Stimulated activated naive CD8-positive, alpha-beta T cell treated with anti-CD3 and anti-CD28 coated beads, Interleukin-15, Interleukin-2, amounts not matched to agents 100 U/mL and 50 U/mL, for 24 hours (primary cell): ENCODE results near the gene MUC2.
"Not testable (repeated sequence)": the region's sequence is repeated elsewhere in the genome, so short reads cannot be mapped to it uniquely, and the experiment has no call there.

Experiments
- ATAC-seq: fragments of 150-1000 bp; cut with Tn5 transposase; one replicate; pipeline ENCODE4 v1.10.0; 2021
- DNase-seq: peaks from one replicate; pipeline ENCODE4 v3.0.0; 2021

MUC2 gene

DNA sequence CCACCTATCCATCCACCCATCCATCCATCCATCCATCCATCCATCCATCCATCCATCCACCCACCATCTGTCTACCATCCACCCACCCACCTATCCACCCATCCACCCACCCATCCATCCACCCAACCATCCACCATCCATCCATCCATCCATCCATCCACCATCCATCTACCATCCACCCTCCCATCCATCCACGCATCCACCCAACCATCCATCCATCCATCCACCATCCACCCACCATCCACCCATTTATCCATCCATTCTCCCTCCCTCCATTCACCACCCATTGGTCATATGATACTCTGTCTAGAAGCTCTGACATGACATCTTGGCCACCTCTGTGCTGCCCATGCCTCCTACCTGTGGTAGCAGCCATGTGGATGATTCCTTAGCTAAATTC lies 31.7 kb downstream of the MUC2 start:
- DNase-seq, result no peak

DNA sequence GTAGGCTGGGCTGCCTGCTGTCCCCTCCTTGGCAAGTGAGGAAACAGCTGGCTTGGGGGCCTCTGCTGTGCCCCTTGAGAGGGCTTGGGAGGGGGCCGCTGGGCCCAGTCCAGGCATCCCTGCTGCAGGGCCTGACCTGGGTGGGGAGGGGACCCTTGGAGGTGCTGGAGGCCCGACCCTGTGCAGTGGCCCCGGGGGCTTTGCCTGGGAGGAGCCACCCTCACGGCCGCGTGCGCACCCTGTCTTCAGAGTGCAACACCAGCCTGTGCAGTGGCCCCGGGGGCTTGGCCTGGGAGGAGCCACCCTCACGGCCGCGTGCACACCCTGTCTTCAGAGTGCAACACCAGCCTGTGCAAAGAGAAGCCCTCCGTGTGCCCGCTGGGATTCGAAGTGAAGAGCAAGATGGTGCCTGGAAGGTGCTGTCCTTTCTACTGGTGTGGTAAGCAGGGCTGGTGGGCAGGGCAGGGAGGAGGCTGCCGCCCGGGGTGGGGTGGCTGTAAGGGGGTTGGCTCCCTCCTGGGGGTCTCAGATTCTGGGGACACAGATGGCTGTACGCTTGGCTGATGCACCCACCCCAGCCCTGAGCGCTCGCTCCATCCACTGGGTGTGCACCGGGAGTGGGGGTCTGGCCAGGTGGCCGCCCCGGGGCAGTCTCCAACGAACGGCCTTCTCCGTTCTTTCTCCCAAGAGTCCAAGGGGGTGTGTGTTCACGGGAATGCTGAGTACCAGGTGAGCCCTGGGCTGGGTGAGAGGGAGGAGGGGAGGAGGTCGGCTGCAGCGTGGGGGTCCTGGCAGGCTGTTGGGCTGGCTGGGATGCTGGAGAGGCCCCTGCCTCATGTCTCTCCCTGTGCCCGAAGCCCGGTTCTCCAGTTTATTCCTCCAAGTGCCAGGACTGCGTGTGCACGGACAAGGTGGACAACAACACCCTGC lies 32.9 kb downstream of the MUC2 start:
- ATAC-seq, result no peak
- DNase-seq, result no peak

More for the DNA sequence above, 31.7 kb downstream of the MUC2 start:
- ATAC-seq, result no peak

GRCh38 chr11:1108246-1108900 lies 33.7 kb downstream of the MUC2 start:
- DNase-seq, result no peak
- ATAC-seq, result no peak

DNA sequence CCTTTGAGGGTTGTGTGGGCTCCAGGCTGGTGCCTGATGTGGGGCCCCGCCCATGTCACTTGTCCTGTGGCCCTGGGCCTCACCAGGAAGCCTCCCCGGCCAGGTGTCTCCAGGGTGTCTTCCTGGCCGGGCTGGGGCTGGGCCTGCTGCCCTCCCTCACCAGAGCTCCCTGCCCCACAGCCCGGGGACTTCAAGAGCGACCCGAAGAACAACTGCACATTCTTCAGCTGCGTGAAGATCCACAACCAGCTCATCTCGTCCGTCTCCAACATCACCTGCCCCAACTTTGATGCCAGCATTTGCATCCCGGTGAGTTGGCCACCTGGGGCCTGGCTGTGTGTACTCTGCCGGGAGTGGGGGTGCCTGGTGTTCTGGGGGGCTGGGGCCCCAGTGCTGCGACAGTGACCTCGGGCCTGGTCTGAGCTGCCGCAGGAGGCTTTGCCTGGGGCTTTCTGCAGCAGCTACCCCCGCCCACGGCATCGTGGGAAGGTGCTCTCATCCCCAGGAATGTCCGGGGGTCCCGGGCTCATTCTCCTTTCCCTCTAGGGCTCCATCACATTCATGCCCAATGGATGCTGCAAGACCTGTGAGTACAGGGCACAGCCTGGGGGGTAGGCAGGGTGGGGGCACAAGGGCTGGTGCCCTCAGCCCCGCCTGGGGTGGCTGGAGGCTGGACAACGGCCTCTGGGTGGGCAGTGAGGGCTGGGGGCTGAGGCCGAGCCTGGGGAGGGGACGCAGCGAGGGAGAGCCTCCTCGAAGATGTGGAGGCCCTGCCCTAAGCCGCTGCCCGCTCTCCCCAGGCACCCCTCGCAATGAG lies 34.6 kb downstream of the MUC2 start:
- DNase-seq, result no peak
- ATAC-seq, result no peak

DNA sequence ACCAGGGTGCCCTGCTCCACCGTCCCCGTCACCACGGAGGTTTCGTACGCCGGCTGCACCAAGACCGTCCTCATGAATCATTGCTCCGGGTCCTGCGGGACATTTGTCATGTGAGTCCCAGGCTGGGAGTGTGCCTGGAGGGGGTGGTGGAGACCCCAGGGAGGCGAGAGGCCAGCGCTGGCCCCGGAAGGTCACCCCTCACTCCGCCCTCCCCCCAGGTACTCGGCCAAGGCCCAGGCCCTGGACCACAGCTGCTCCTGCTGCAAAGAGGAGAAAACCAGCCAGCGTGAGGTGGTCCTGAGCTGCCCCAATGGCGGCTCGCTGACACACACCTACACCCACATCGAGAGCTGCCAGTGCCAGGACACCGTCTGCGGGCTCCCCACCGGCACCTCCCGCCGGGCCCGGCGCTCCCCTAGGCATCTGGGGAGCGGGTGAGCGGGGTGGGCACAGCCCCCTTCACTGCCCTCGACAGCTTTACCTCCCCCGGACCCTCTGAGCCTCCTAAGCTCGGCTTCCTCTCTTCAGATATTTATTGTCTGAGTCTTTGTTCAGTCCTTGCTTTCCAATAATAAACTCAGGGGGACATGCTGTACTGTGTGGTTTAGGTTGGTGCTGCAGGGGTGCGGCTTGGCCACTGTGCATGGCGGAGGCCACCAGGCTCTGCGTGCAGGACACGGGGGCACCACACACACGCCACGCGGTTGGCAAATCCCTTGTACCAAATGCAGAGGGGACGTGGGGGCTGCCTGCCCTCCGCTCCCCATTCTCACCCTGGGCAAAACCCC lies 35.4 kb downstream of the MUC2 start:
- no peak for DNase-seq
- ATAC-seq, result no peak

GRCh38 chr11:1111545-1112212 lies 37.0 kb downstream of the MUC2 start:
- DNase-seq (no peak), ATAC-seq (no peak)

DNA sequence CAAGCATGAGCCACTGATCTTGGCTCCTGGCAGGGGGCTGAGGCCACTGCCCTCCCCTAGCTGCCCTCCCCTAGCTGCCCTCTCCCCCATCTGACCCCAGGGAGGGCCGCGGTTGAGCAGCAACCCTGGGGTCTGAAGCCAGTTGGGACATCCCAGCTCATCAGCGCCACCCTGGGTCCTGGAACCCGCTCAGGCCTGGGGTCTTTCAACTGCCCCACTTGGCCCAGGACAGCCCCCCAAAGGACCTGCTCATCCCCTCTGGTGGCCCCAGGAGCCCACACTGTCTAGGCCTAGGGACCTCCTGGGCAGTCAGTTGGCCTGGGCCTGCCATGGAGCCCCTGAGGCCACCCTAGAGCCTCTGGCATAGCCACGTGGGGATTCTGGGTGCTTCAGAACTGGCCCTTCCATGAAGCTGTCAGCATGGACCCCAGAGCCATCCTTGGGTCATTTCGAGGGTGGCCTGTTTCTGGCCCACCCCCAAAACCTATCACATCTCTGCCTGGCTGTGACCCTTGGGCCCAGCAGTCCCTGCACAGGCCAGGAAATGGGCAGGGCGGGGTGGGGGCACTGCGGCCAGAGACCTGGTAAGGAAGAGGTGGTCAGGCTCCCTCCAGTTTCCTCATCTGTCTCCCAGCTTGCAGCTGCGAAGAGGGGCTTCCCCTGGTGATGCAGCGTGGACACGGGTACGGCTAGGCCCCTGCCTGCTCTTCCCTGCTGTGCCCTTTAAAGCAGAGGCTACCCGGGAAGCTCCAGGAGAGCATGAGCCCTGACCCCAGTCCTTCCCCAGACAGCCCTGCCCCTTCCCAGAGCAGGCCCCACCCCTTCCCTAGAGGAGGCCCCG lies 37.9 kb downstream of the MUC2 start:
- no peak for DNase-seq

DNA sequence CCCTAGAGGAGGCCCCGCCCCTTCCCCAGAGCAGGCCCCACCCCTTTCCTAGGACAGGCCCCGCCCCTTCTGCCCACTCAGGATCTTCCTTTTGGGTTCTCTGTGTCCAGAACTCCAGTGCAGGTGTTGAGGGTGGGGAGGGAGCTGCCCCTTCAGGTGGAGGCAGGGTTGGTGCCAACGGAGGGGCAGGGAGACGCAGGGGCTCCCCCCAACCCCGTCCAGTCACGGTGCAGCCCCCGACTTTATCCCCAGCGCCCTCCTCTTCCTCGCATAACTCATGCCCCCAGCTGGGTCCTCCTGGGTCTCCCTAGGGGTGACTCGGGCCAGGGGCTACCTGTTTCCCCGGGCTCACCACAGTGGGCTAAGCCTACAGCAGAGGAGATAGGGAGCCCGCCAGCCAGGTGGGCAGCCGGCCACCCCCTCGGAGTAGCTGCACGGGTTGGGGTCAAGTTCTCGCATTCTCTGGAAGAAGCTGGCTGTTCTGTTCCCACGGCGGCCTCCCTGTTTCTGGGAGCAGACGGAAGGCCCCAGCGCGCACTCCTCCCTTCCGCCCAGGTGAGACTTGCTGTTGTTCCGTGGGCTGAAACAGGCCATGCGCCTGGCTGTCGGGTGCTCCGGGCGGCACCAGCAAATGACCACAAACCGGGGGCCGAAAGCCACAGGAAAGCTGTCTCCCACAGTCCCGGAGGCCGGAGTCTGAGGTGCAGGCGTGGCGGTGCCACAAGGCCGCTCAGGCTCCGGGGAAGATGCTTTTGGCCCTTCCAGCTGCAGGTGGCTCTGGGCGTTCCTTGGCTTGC lies 38.9 kb downstream of the MUC2 start:
- no peak for ATAC-seq
- no peak for DNase-seq

More for the DNA sequence above, 37.9 kb downstream of the MUC2 start:
- ATAC-seq, result no peak

DNA sequence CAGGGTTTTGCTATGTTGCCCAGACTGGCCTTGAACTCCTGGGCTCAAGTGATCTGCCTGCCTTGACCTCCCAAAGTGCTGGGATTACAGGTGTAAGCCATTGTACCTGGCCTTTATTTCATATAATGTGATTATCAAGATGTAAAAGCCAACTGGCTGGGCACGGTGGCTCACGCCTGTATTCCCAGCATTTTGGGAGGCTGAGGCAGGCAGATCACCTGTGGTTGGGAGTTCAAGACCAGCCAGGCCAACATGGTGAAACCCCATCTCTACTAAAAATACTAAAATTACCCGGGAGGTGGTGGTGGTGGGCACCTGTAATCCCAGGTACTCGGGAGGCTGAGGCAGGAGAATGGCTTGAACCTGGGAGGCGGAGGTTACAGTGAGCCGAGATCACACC lies 40.6 kb downstream of the MUC2 start:
- ATAC-seq, DNase-seq: not testable (repeated sequence)

GRCh38 chr11:1116104-1116503 lies 41.4 kb downstream of the MUC2 start:
- ATAC-seq (no peak), DNase-seq (no peak)

GRCh38 chr11:1116666-1117390 lies 42.2 kb downstream of the MUC2 start:
- ATAC-seq, result no peak
- no peak for DNase-seq

DNA sequence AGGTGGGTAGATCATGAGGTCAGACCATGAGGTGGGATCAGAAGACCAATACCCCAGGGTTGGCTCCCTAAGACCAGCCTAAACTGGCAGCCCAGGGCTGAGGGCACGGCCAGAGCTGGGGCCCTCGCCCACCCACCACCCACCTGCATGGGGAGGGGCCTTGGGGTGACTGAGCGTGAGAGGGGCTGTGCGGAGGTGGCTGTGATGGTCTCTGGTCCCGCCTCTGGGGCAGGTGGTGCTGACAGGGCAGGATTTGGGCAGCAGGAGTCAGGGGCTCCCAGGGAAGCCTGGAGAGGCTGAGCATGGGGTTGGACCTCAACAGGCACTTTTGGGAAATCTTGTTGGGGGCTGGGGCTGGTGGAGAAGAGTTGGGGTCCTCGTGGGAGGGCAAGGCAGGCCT lies 43.3 kb downstream of the MUC2 start:
- DNase-seq (no peak), ATAC-seq (no peak)

DNA sequence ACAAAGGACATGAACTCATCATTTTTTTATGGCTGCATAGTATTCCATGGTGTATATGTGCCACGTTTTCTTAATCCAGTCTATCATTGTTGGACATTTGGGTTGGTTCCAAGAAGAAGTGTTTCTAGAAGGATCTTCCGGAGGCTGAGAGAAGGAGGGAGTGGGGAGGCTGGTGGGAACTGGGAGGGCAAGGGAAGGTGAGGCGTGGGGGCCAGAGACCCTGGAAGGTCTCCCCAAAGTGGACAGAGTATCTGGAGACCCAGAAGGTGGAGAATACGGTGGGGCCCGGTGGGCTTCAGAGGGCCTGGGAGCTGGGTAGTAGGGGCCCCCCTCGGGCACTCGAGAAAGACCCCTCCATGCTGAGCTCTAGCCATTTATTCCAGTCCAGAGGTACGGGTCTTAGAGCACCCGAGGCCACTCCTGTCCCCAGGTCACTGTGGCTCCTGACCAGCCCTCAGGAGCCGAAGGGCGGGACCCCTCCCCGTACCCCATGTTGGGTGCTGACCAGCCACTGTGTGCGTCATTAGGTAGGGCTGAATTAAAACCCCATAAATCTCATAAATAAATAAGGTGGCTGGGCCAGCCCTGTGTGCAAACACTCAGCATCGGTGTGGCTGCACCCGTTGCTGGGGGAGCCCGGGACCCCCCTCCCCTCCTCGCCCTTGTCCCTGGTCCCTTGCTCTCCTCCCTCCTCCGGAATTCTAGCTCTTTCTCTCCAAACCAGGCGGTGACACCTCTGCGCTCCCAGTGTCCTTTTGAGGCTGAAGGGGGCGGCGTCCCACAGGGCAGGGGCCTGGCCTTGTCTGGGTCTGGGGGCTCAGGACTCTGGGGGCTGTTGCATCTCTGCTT lies 44.3 kb downstream of the MUC2 start:
- ATAC-seq (no peak), DNase-seq (no peak)

- no peak for DNase-seq
- ATAC-seq, result no peak
Measured at GRCh38 chr11:1119604-1120146, 45.0 kb downstream of the MUC2 start.

DNA sequence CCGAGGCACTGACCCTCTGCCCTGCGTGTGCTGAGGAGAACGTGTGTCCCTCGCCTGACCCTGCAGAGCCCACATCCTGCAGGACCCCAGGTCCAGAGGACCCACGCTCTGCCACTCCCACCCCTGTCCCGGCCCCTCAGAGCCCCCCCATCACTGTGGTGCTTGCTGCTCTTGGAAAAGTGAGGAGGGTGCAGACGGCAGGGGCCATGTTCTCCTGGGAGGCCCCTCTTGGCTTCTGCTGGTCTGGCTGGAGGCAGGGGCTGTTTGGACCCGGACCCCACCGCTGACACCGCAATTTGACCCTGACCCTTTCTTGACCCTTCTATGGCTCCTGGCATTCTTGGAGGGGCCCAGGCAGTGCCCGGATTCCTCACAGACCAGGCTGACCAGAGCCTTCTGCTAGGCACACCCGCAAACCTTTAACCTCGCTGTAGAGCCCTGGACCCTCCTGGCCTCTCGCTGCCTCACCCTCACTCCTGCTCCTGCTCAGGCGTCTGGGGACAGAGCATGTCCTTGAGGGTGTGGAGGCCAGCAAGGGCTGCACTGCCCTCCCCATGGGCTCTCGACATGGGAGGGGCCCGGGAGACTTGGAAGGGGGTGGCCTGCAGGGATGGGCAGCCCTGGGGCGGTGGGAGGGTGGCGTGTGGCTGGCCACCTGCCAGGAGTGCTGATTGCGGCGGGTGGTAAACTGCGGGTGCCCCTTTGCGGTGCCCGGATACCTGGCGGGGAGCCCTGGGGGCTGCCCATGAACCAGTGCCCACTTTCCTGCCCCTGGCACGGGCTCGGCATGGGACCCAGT lies 46.1 kb downstream of the MUC2 start:
- no peak for ATAC-seq
- DNase-seq, result no peak

GRCh38 chr11:1121331-1121812 lies 46.7 kb downstream of the MUC2 start:
- DNase-seq, result no peak
- no peak for ATAC-seq
